Effector memory CD4-positive, alpha-beta T cell (primary cell): ENCODE results near the gene FNDC3B.

ENCODE experiments used
- DNase-seq, 3 donors: peaks; one replicate each; pipeline ENCODE4 v3.0.0-alpha.2; 2020
- H3K27ac ChIP-seq: 2 replicates; pipeline ENCODE4 v1.7.0; 2013; ENCODE audit warnings: mild to moderate bottlenecking, low read length, moderate library complexity; ENCODE audit not compliant: insufficient read depth, poor library complexity, severe bottlenecking
- H3K27me3 ChIP-seq: replicated peaks from 2 replicates; pipeline ENCODE4 v1.7.0; 2013; ENCODE audit warnings: mild to moderate bottlenecking, low read length; ENCODE audit not compliant: insufficient read depth, control insufficient read depth, poor library complexity, severe bottlenecking
- H3K36me3 ChIP-seq: 2 replicates; pipeline ENCODE4 v1.7.0; 2013; ENCODE audit warnings: mild to moderate bottlenecking, low read length, moderate library complexity; ENCODE audit not compliant: control insufficient read depth, insufficient read depth
- H3K4me1 ChIP-seq: 2 replicates; pipeline ENCODE4 v1.7.0; 2013; ENCODE audit warnings: low read length, mild to moderate bottlenecking; ENCODE audit not compliant: control insufficient read depth, insufficient read depth, poor library complexity, severe bottlenecking
- H3K4me3 ChIP-seq: 2 replicates; pipeline ENCODE4 v1.7.0; 2013; ENCODE audit warnings: low read length, low read depth, mild to moderate bottlenecking; ENCODE audit not compliant: insufficient read depth, poor library complexity, severe bottlenecking
- H3K9me3 ChIP-seq: 2 replicates; pipeline ENCODE4 v1.7.0; 2013; ENCODE audit warnings: mild to moderate bottlenecking, low read length, moderate library complexity; ENCODE audit not compliant: control insufficient read depth

Gene FNDC3B

DNA sequence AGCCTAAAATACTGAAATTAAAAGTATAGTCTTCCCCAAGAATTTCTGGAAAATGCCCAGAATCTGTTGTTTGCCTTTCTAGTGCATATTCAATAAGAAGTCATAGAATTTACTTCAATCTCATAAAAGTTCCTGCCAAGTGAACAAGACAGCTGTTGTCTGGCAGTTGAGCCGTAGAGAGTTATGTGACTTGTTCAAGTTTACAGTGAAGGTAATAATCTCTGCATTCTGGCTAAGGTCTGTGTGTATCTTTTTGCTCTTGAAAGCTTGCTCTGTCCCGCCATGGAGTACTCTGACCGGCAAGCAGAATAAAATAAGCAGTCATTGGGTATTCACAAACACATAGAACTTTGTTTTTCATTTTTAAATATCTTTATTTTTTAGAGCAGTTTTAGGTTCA is 331.0 kb downstream of the FNDC3B start:
- Histone ChIP-seq H3K27me3 (no peaks in the 10 kb centered on the region), H3K36me3 (peaks cover 8% of the 10 kb centered on the region), H3K4me1 (no peaks in the 10 kb centered on the region), H3K4me3 (no peak overlapping the region), H3K27ac (no peak overlapping the region), H3K9me3 (no peaks in the 10 kb centered on the region)
- no peak for DNase-seq

DNA sequence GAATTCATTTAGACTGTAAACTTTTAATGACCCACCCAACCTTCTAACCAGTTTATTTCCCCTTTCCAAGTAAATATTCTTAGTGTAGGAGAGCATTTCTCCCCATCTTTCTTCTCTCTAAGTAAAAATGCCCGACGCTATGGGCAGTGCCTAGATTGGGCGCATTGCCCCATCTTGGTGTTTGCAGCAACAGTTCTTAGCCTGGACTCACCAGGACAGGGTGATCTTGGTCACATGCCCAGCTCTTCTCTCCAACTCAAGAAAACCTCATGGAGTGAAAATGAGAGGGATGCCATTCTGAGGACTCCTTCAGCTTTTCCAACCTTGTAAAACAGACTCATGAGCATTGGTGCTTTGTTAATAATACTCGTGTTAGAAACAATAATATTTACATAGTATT is 332.2 kb downstream of the FNDC3B start:
- peaks cover 8% of the 10 kb centered on the region for H3K36me3 ChIP-seq

DNA sequence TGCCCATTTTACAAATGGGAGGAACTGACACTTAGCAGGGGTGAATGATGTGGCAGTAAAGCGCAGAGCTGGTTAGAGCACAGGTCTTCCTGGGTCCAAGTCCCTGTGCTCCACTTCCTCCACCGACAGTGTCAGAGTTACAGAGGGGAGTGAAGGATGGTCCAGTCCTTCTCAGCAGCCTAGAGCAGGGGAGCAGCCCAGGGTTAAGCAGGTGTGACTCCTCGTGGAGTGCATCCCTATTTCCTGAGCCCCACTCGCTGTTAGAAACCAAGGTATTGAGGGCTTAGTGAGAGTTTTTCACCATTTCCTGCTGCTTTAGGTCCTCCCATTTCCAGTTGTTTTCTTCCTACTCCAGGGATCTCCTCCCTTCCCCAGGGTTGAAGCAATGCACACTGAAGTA is 333.5 kb downstream of the FNDC3B start:
- Histone ChIP-seq H3K27ac (no peak overlapping the region), H3K36me3 (peaks cover 10% of the 10 kb centered on the region), H3K27me3 (no peaks in the 10 kb centered on the region), H3K4me1 (no peaks in the 10 kb centered on the region), H3K9me3 (no peaks in the 10 kb centered on the region), H3K4me3 (no peak overlapping the region)
- no peak for DNase-seq

More for the DNA sequence above, 332.2 kb downstream of the FNDC3B start:
- no peak for DNase-seq
- Histone ChIP-seq H3K27ac (no peak overlapping the region), H3K27me3 (no peaks in the 10 kb centered on the region), H3K4me3 (no peak overlapping the region), H3K9me3 (no peaks in the 10 kb centered on the region), H3K4me1 (no peaks in the 10 kb centered on the region)

DNA sequence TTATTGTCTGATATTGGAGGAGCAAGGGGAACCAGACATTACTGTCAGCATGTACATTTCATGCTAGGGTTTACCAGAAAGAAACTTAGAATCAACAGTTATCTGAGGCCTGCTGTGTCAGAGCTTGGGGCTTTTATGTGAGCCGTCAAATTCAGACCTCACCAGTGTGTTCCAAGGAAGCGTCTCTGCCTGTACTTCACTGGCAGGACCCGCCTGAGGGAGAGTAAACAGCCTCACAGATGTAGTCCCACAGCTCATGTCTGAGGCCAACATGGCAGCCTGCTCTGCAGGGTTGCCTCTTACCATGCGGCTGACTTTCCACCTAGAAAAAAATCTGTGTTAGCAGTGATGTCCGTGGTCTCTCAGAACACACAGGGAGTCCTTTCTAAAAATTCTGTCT is 334.5 kb downstream of the FNDC3B start:
- DNase-seq: no peak
- no peaks in the 10 kb centered on the region for H3K27me3 ChIP-seq
- no peak overlapping the region for H3K27ac ChIP-seq
- no peak overlapping the region for H3K4me3 ChIP-seq
- peaks cover 20% of the 10 kb centered on the region for H3K36me3 ChIP-seq
- no peaks in the 10 kb centered on the region for H3K4me1 ChIP-seq
- H3K9me3 ChIP-seq: no peaks in the 10 kb centered on the region

DNA sequence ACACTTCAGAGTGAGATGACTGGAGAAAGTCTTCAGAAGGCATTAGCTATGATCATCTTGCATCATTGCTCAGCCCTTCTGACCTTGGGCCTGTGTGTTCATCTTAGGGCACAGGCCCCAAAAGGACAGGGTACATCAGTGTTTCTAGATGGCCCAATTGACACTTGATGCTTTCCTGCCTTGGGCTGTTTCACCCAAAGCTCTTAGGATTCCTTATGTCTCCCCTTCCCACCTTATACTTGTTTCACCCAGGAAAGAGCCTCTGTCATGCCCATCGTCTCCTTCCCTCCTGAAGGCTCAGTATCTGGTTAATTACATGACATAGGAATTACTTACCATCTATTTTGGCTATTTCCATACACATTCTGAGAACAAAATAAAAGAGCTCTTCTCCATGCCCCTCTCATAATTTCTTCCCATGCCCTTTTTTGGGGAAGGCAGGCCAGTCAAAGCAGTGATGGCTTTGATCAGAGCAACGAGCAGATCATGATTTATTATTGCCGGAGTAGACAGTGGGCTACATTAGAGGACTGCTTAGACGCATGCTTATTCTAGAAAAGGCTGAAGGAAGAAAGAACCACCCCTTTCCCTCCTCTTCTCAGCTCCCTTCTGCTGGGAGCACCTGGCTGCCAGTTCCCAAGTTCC is 335.9 kb downstream of the FNDC3B start:
- H3K36me3 ChIP-seq: peaks cover 30% of the 10 kb centered on the region
- H3K9me3 ChIP-seq: no peaks in the 10 kb centered on the region
- no peaks in the 10 kb centered on the region for H3K4me1 ChIP-seq
- DNase-seq: no peak
- H3K4me3 ChIP-seq: no peak overlapping the region
- H3K27me3 ChIP-seq: no peaks in the 10 kb centered on the region
- no peak overlapping the region for H3K27ac ChIP-seq

DNA sequence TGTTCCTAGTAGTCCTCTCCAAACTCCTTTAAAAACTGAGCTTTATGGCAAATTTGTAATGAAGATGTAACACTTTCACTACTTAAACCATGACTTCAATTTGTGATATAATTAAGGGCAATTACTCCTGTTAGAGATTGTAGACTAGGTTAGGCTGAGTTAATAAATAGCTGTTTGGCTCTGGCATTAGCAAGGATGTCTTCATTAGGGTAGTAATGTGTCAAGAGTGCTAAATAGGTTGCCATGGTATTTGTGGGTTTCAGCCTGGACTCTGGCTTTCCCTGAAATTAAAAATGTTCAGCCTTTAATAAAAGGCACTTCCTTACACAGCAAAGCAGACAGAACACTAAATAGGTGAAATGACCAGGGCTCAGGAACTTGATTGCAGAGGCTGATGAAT is 337.0 kb downstream of the FNDC3B start:
- DNase-seq: no peak
- H3K4me3 ChIP-seq: no peak overlapping the region
- no peaks in the 10 kb centered on the region for H3K4me1 ChIP-seq
- no peak overlapping the region for H3K27ac ChIP-seq
- H3K27me3 ChIP-seq: no peaks in the 10 kb centered on the region
- H3K9me3 ChIP-seq: no peaks in the 10 kb centered on the region
- H3K36me3 ChIP-seq: peaks cover 35% of the 10 kb centered on the region

DNA sequence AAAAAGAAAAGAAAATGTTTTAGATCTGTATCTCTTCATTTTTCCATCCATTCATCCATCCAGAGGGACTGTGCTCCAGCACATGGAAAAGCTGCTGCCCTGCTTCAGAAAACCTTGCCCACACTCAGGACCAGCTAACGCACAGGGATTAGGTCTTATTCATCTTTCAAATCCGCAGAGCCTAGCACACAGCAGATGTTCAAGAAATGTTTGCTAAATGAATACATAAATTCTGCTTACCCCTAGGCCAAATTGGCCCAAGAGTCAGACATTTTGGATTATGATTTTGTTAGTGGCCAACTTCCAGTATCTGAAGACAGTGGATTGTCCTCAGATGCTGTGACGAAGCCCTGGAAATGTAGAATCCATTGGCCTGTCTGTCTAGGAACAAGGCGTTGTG is 337.5 kb downstream of the FNDC3B start:
- Histone ChIP-seq H3K36me3 (peaks cover 35% of the 10 kb centered on the region), H3K4me1 (no peaks in the 10 kb centered on the region), H3K4me3 (no peak overlapping the region), H3K27ac (no peak overlapping the region), H3K27me3 (no peaks in the 10 kb centered on the region), H3K9me3 (no peaks in the 10 kb centered on the region)
- no peak for DNase-seq

DNA sequence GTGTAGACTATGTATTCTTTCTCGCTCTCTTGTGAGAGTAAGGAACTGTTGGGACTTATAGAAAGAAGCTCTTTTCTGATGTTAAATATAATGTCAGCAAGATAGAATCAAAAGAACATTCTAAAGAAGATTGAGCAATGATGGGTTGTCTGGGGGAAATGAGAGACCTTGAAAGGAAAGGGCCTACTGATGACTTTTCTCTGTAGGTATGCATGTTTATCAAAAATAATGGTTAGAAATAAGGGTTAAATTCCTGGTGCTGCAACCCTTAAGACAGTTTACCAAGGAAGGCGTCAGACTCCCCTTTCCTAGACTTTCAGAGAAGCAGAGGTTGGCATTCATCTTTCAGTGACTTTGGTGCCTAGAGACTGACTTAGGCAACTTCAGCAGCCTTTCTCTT is 339.1 kb downstream of the FNDC3B start:
- Histone ChIP-seq H3K4me3 (no peak overlapping the region), H3K4me1 (no peaks in the 10 kb centered on the region), H3K9me3 (no peaks in the 10 kb centered on the region), H3K27ac (no peak overlapping the region), H3K36me3 (peaks cover 28% of the 10 kb centered on the region), H3K27me3 (no peaks in the 10 kb centered on the region)
- DNase-seq: no peak

DNA sequence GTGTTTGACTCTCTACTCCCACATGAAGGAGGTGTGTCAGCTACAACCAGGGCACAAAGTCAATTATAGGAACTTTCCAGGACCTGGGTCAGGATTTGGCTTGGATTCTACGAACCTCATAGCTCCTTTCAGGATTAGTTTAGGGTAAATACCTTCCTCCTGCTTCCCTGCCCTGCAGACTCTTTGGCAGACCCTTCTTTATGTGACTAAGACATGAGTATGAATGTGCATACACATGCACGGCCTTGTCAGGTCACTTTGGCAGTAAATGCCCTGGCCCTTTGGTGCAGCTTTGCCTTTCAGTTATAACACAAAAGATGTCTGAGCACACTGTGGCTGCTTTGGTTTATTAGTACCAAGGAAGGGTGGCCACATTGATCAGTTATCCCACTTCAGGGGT is 340.0 kb downstream of the FNDC3B start:
- Histone ChIP-seq H3K4me3 (no peak overlapping the region), H3K36me3 (peaks cover 28% of the 10 kb centered on the region), H3K4me1 (no peaks in the 10 kb centered on the region), H3K9me3 (no peaks in the 10 kb centered on the region), H3K27ac (no peak overlapping the region), H3K27me3 (no peaks in the 10 kb centered on the region)
- DNase-seq: no peak

DNA sequence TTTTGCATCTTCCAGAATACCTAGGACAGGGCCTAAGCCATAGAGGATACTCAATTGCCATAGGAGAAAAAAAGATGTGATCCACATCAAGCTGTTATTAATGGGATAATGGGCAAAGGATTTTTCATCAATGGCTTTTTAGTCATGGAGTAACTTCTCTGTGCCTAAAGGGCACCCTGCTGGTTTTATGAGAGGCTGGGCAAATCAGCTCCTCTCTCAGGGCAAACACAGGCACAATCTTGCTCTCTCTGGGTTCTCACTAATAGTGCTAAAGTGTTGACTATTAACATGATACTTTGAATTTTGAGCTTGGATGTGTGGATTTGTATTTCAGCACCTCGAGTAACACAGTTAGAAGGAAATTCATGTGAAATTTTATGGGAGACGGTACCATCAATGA is 341.3 kb downstream of the FNDC3B start:
- H3K36me3 ChIP-seq: peaks cover 28% of the 10 kb centered on the region

More for the DNA sequence above, 341.3 kb downstream of the FNDC3B start:
- no peak for DNase-seq
- H3K9me3 ChIP-seq: no peaks in the 10 kb centered on the region
- no peak overlapping the region for H3K27ac ChIP-seq
- no peak overlapping the region for H3K4me3 ChIP-seq
- H3K27me3 ChIP-seq: no peaks in the 10 kb centered on the region
- no peaks in the 10 kb centered on the region for H3K4me1 ChIP-seq
